Measurements from ENCODE around the gene BOLA1.
"Not testable (repeated sequence)": the region's sequence is repeated elsewhere in the genome, so short reads cannot be mapped to it uniquely, and the experiment has no call there.

The BOLA1 gene

DNA sequence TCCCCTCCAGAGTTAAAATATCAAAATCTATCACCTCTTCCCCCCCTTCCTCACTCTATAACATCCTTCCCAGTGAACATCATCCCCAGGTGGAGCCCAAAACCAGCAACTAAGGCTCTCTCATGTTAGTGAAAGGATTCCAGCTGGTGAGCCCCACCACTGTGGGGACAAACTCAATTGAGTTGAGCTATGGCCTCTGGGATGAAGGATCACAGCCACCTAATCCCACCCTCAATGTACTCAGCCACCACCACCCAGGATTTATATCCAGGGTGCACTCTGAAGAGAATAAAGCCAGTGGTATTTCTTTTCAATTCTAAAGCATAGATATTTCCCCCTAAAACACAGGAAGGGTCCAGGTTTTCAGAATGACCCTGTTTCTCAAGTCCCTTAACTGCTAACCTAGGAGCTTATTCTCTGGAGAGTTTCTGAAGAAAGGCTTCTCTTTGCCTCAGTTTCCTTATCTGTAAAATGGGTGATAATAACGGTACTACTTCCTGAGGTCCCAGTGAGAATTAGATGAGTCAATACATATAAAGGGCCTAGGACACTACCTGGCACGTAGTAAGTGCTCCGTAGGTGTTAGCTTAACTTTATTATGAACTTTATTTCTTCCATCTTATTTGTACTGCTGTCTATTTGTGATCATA is 15.6 kb upstream of the BOLA1 start:
- Histone ChIP-seq H3K9ac (ENCODE audit: low read depth, low read length, poor library complexity, severe bottlenecking) (peak overlapping the region; percentile 94), H3K4me2 (ENCODE audit: low read depth, low read length, poor library complexity, severe bottlenecking) (peak overlapping the region; percentile 93), H3K4me3 (ENCODE audit: low read length, poor library complexity, severe bottlenecking) (peak overlapping the region; percentile 79), H2AFZ (ENCODE audit: low read length) (no peak overlapping the region), H3K79me2 (ENCODE audit: insufficient read depth, low read length) (peaks cover 16% of the 10 kb centered on the region), H3K4me1 (ENCODE audit: insufficient read depth, low read length, poor library complexity, severe bottlenecking) (peaks cover 33% of the 10 kb centered on the region), H3K27me3 (ENCODE audit: insufficient read depth, low read length, poor library complexity, severe bottlenecking) (no peaks in the 10 kb centered on the region), H4K20me1 (ENCODE audit: insufficient read depth, low read length, poor library complexity, severe bottlenecking) (no peaks in the 10 kb centered on the region), H3K36me3 (ENCODE audit: insufficient read depth, low read length) (no peaks in the 10 kb centered on the region), H3F3A (ENCODE audit: low read depth) (peaks cover 17% of the 10 kb centered on the region), H3K9me2 (replicated peaks; ENCODE audit: low read depth, low read length) (no peaks in the 10 kb centered on the region), H3K9me3 (ENCODE audit: insufficient read depth, low read depth, low read length) (no peaks in the 10 kb centered on the region)
- no peak for TF ChIP-seq EZH2phosphoT487 (IDR thresholded peaks at IDR 0.05; ENCODE audit: borderline replicate concordance)
- TF ChIP-seq, protein P1, sequence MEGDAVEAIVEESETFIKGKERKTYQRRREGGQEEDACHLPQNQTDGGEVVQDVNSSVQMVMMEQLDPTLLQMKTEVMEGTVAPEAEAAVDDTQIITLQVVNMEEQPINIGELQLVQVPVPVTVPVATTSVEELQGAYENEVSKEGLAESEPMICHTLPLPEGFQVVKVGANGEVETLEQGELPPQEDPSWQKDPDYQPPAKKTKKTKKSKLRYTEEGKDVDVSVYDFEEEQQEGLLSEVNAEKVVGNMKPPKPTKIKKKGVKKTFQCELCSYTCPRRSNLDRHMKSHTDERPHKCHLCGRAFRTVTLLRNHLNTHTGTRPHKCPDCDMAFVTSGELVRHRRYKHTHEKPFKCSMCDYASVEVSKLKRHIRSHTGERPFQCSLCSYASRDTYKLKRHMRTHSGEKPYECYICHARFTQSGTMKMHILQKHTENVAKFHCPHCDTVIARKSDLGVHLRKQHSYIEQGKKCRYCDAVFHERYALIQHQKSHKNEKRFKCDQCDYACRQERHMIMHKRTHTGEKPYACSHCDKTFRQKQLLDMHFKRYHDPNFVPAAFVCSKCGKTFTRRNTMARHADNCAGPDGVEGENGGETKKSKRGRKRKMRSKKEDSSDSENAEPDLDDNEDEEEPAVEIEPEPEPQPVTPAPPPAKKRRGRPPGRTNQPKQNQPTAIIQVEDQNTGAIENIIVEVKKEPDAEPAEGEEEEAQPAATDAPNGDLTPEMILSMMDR (conservative IDR thresholded peaks at IDR 0.05; ENCODE audit: low read length), result no peak

GRCh38 chr1:149884433-149885338 is 14.7 kb upstream of the BOLA1 start:
- peaks cover 30% of the 10 kb centered on the region for H3K4me1 ChIP-seq (ENCODE audit: insufficient read depth, low read length, poor library complexity, severe bottlenecking)
- H3K4me3 ChIP-seq (ENCODE audit: low read length, poor library complexity, severe bottlenecking), result peak overlapping the region; percentile 79
- peaks cover 21% of the 10 kb centered on the region for H3F3A ChIP-seq (ENCODE audit: low read depth)
- no peaks in the 10 kb centered on the region for H3K27me3 ChIP-seq (ENCODE audit: insufficient read depth, low read length, poor library complexity, severe bottlenecking)
- no peaks in the 10 kb centered on the region for H4K20me1 ChIP-seq (ENCODE audit: insufficient read depth, low read length, poor library complexity, severe bottlenecking)
- no peaks in the 10 kb centered on the region for H3K36me3 ChIP-seq (ENCODE audit: insufficient read depth, low read length)
- no peak overlapping the region for H2AFZ ChIP-seq (ENCODE audit: low read length)
- peaks cover 16% of the 10 kb centered on the region for H3K79me2 ChIP-seq (ENCODE audit: insufficient read depth, low read length)
- no peak for TF ChIP-seq EZH2phosphoT487 (IDR thresholded peaks at IDR 0.05; ENCODE audit: borderline replicate concordance)
- TF ChIP-seq, protein P1 (conservative IDR thresholded peaks at IDR 0.05; ENCODE audit: low read length), result no peak
- peak overlapping the region; percentile 93 for H3K4me2 ChIP-seq (ENCODE audit: low read depth, low read length, poor library complexity, severe bottlenecking)
- H3K9me3 ChIP-seq (ENCODE audit: insufficient read depth, low read depth, low read length), result no peaks in the 10 kb centered on the region
- H3K9me2 ChIP-seq (replicated peaks; ENCODE audit: low read depth, low read length), result no peaks in the 10 kb centered on the region
- peak overlapping the region; percentile 94 for H3K9ac ChIP-seq (ENCODE audit: low read depth, low read length, poor library complexity, severe bottlenecking)

DNA sequence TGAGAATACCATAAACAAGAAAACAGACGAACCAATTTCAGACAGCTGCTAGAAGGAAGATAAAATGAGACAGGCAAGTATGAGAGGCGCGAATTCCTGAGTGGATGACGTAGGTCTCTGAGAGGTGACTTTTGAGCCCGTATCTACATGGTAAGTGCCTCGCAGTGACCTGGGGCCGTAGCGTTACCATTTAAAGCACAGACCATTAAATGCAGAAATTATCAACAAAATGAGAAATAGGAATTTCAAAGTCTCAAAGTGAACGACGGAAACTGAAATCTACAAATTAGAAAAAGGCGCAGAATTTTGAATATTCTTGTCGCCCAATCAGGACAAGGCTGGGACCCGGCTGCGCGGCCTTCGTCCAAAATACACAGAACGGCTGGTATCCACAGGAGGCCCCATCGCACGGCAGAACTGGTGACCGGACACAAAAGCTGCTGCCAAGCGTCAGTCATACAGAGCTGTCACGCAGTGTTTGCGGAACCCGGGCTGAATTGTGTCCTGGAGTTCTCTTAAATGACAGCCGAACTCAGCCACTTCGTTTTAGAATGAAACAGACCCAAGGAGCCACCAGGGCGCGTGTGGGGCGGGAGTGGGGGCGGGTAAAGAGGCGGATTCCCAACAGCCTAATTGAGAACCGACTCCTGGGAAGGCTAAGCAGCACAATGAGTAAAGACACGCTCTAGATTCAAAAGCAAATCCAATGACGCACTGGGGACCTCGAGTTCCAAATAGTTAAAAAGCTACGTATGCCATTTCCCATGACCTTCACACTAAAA is 13.8 kb upstream of the BOLA1 start:
- H3K4me2 ChIP-seq (ENCODE audit: low read depth, low read length, poor library complexity, severe bottlenecking), result peak overlapping the region; percentile 93
- peaks cover 21% of the 10 kb centered on the region for H3F3A ChIP-seq (ENCODE audit: low read depth)
- H3K36me3 ChIP-seq (ENCODE audit: insufficient read depth, low read length), result no peaks in the 10 kb centered on the region
- no peaks in the 10 kb centered on the region for H3K9me3 ChIP-seq (ENCODE audit: insufficient read depth, low read depth, low read length)
- H4K20me1 ChIP-seq (ENCODE audit: insufficient read depth, low read length, poor library complexity, severe bottlenecking), result no peaks in the 10 kb centered on the region
- H3K4me3 ChIP-seq (ENCODE audit: low read length, poor library complexity, severe bottlenecking), result peak overlapping the region; percentile 79
- H3K9me2 ChIP-seq (replicated peaks; ENCODE audit: low read depth, low read length), result no peaks in the 10 kb centered on the region
- peaks cover 24% of the 10 kb centered on the region for H3K4me1 ChIP-seq (ENCODE audit: insufficient read depth, low read length, poor library complexity, severe bottlenecking)
- H3K79me2 ChIP-seq (ENCODE audit: insufficient read depth, low read length), result peaks cover 16% of the 10 kb centered on the region
- peak overlapping the region; percentile 94 for H3K9ac ChIP-seq (ENCODE audit: low read depth, low read length, poor library complexity, severe bottlenecking)
- H2AFZ ChIP-seq (ENCODE audit: low read length), result no peak overlapping the region
- TF ChIP-seq, protein P1 (conservative IDR thresholded peaks at IDR 0.05; ENCODE audit: low read length), result 0 out of 2 replicates have a peak, but pooled peaks have one; percentile 13
- no peak for TF ChIP-seq EZH2phosphoT487 (IDR thresholded peaks at IDR 0.05; ENCODE audit: borderline replicate concordance)
- no peaks in the 10 kb centered on the region for H3K27me3 ChIP-seq (ENCODE audit: insufficient read depth, low read length, poor library complexity, severe bottlenecking)

DNA sequence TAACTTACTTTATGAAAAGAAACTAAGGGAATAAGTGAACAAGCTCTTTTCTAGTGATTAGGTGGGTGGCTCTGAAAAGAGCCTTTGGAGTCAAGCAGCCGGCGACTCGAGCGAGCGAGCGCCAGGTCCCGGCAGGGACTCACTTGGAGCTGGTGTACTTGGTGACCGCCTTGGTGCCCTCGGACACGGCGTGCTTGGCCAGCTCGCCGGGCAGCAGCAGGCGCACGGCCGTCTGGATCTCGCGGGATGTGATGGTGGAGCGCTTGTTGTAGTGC is 13.3 kb upstream of the BOLA1 start:
- not testable (repeated sequence) for H2AFZ ChIP-seq (ENCODE audit: low read length); H4K20me1 ChIP-seq (ENCODE audit: insufficient read depth, low read length, poor library complexity, severe bottlenecking); H3K27me3 ChIP-seq (ENCODE audit: insufficient read depth, low read length, poor library complexity, severe bottlenecking); H3K36me3 ChIP-seq (ENCODE audit: insufficient read depth, low read length); H3K9me2 ChIP-seq (replicated peaks; ENCODE audit: low read depth, low read length); H3K9me3 ChIP-seq (ENCODE audit: insufficient read depth, low read depth, low read length)
- Histone ChIP-seq H3K79me2 (ENCODE audit: insufficient read depth, low read length) (peaks cover 16% of the 10 kb centered on the region), H3F3A (ENCODE audit: low read depth) (peaks cover 21% of the 10 kb centered on the region), H3K4me2 (ENCODE audit: low read depth, low read length, poor library complexity, severe bottlenecking) (peak overlapping the region; percentile 93), H3K4me1 (ENCODE audit: insufficient read depth, low read length, poor library complexity, severe bottlenecking) (peaks cover 24% of the 10 kb centered on the region), H3K9ac (ENCODE audit: low read depth, low read length, poor library complexity, severe bottlenecking) (peak overlapping the region; percentile 94), H3K4me3 (ENCODE audit: low read length, poor library complexity, severe bottlenecking) (peak overlapping the region; percentile 79)
